HCT116 (cell line): ENCODE data around the gene STIM1. TPM values are rescaled to one million over a fixed set of nuclear protein-coding genes. Genes with fewer than 3 reads are reported as not detected.

Source experiments
- ATAC-seq: fragments of 200-7000 bp; cut with Tn5 transposase; 2 replicates; pipeline ENCODE4 v1.9.1; 2020; ENCODE audit warnings: mild to moderate bottlenecking, moderate library complexity
- BruUV-seq: library from RNA; stranded (reverse); fragments of 400-500 nt; replicated peaks from 2 replicates; lab custom pipeline; 2021; lab: Mats Ljungman, UMichigan
- CTCF ChIA-PET: fragments of 300-600 bp; sonication (Branson Sonifier 250); formaldehyde crosslinking; loops from one replicate; lab custom pipeline; 2021; ENCODE audit warnings: antibody characterized with exemption; lab: Charles Lee
- POLR2A ChIA-PET: fragments of 300-600, 350-600 bp; sonication (Branson Sonifier 250); formaldehyde crosslinking; loops from one replicate; lab custom pipeline; 2021; ENCODE audit warnings: antibody characterized with exemption; lab: Charles Lee
- RAD21 ChIA-PET, 2 experiments: fragments of 300-600 bp; sonication (Branson Sonifier 250); formaldehyde crosslinking; loops; one replicate each; lab custom pipeline; 2023; ENCODE audit warnings: low total read pairs in 2 of 2; ENCODE audit not compliant: uncharacterized antibody in 2 of 2, unreplicated experiment in 2 of 2, low non-redundant PET in 1 of 2; lab: Charles Lee
- DNase-seq: peaks from one replicate; pipeline ENCODE4 v3.0.0-alpha.2; 2010; ENCODE audit warnings: low read depth, low spot score
- H2AFZ ChIP-seq: fragments of 200-600 bp; shearing (Covaris generic), sonication (generic); 2 replicates; pipeline ENCODE4 v1.6.1; 2017; ENCODE audit warnings: low read depth, mixed run types, mixed read lengths, antibody characterized with exemption, low read length; ENCODE audit not compliant: poor library complexity, severe bottlenecking
- H3K27ac ChIP-seq: 2 replicates; pipeline ENCODE4 v1.5.1; 2012; ENCODE audit warnings: low read depth, low read length
- H3K27me3 ChIP-seq: fragments of 200-600 bp; sonication (generic); 2 replicates; pipeline ENCODE4 v1.6.1; 2016; ENCODE audit warnings: mixed run types, low read length, mixed read lengths; ENCODE audit not compliant: insufficient read depth
- H3K36me3 ChIP-seq, 2 experiments: fragments of 200-500 bp in 1 of 2; fragments of 200-600 bp in 1 of 2; sonication (Bioruptor generic) in 1 of 2; sonication (generic) in 1 of 2; 2 replicates each; pipeline versions ENCODE4 v1.5.1 to v1.6.1; 2014 to 2016; ENCODE audit warnings: low read length in 2 of 2, inconsistent platforms in 1 of 2, mixed read lengths in 1 of 2, mixed run types in 1 of 2; ENCODE audit not compliant: insufficient read depth in 2 of 2, control insufficient read depth in 1 of 2
- H3K4me1 ChIP-seq, 2 experiments: fragments of 200-600 bp in 1 of 2; sonication (generic) in 1 of 2; 2 replicates each; pipeline versions ENCODE4 v1.5.1 to v1.6.1; 2012 to 2017; ENCODE audit warnings: low read length in 2 of 2, inconsistent platforms in 1 of 2, mild to moderate bottlenecking in 1 of 2, mixed read lengths in 1 of 2, mixed run types in 1 of 2, moderate library complexity in 1 of 2; ENCODE audit not compliant: insufficient read depth in 2 of 2, control insufficient read depth in 1 of 2
- H3K4me2 ChIP-seq: fragments of 200-600 bp; sonication (generic); 2 replicates; pipeline ENCODE4 v1.6.1; 2017; ENCODE audit warnings: mixed run types, low read length, mixed read lengths
- H3K4me3 ChIP-seq, 2 experiments: fragments of 200-600 bp in 1 of 2; sonication (generic) in 1 of 2; replicated peaks in 1 of 2; 2 replicates each; pipeline ENCODE4 v1.5.1; 2011 to 2016; ENCODE audit warnings: low read length in 2 of 2, control low read depth in 1 of 2, low read depth in 1 of 2, mild to moderate bottlenecking in 1 of 2, mixed read lengths in 1 of 2, mixed run types in 1 of 2
- H3K79me2 ChIP-seq: fragments of 200-600 bp; sonication (generic); 2 replicates; pipeline ENCODE4 v1.6.1; 2017; ENCODE audit warnings: mild to moderate bottlenecking, mixed run types, low read length, moderate library complexity, mixed read lengths; ENCODE audit not compliant: insufficient read depth
- H3K9ac ChIP-seq: fragments of 200-600 bp; sonication (generic); 2 replicates; pipeline ENCODE4 v1.6.1; 2016; ENCODE audit warnings: low read length, mixed read lengths
- H3K9me2 ChIP-seq: fragments of 200-600 bp; sonication (generic), shearing (Covaris generic); 2 replicates; pipeline ENCODE4 v1.6.1; 2017; ENCODE audit warnings: mixed run types, mild to moderate bottlenecking, moderate library complexity; ENCODE audit not compliant: insufficient read depth
- H3K9me3 ChIP-seq, 2 experiments: fragments of 200-500 bp in 1 of 2; fragments of 200-600 bp in 1 of 2; sonication (Bioruptor generic) in 1 of 2; sonication (generic) in 1 of 2; 2 replicates each; pipeline ENCODE4 v1.6.1; 2014 to 2017; ENCODE audit warnings: low read length in 2 of 2, mixed read lengths in 2 of 2, inconsistent platforms in 1 of 2, low read depth in 1 of 2, mild to moderate bottlenecking in 1 of 2, mixed run types in 1 of 2, moderate library complexity in 1 of 2; ENCODE audit not compliant: control insufficient read depth in 1 of 2, insufficient read depth in 1 of 2
- H4K20me1 ChIP-seq: fragments of 200-600 bp; sonication (generic), shearing (Covaris generic); 2 replicates; pipeline ENCODE4 v1.6.1; 2017; ENCODE audit warnings: mixed run types, mild to moderate bottlenecking, moderate library complexity; ENCODE audit not compliant: insufficient read depth
- EZH2 ChIP-seq: fragments of 200-600 bp; sonication (generic); IDR thresholded peaks from 2 replicates; pipeline ENCODE4 v1.6.1; 2017; ENCODE audit warnings: antibody characterized with exemption, mixed run types
- POLR2A ChIP-seq: IDR thresholded peaks from 2 replicates; pipeline ENCODE4 v1.7.0; 2011; ENCODE audit warnings: borderline replicate concordance; ENCODE audit not compliant: insufficient read depth, insufficient read length; ENCODE audit errors: extremely low read depth
- RAD21 ChIP-seq: IDR thresholded peaks from 2 replicates; pipeline ENCODE4 v1.6.1; 2012; ENCODE audit warnings: low read depth, mild to moderate bottlenecking
- SIN3A ChIP-seq: IDR thresholded peaks from 2 replicates; pipeline ENCODE4 v1.6.1; 2012; ENCODE audit warnings: low read depth
- intact Hi-C: fragments of 100-400 bp; cut with micrococcal nuclease; formaldehyde crosslinking; loops from 2 replicates; pipeline ENCODE4 v1.10.0; 2022
- total RNA-seq: library from RNA; stranded (reverse); gene quantifications from one replicate; pipeline ENCODE4 v1.2.1, GENCODE V29; 2021; ENCODE audit not compliant: unreplicated experiment
- TF ChIP-seq, protein P1 (sequence below): IDR thresholded peaks from 2 replicates; pipeline ENCODE4 v1.6.1; 2012
- TF ChIP-seq, protein P2 (sequence below): IDR thresholded peaks from 2 replicates; pipeline ENCODE4 v1.6.1; 2012; ENCODE audit warnings: low read depth
- TF ChIP-seq, protein P3 (sequence below), 3 experiments: fragments of 200-600 bp in 1 of 3; sonication (generic) in 1 of 3; IDR thresholded peaks in 2 of 3; conservative IDR thresholded peaks in 1 of 3; 2 replicates each; pipeline ENCODE4 v1.5.1; 2012 to 2017; ENCODE audit warnings: low read depth in 2 of 3, low read length in 2 of 3, antibody characterized with exemption in 1 of 3, borderline replicate concordance in 1 of 3, control low read depth in 1 of 3, mild to moderate bottlenecking in 1 of 3, mixed read lengths in 1 of 3, mixed run types in 1 of 3, moderate library complexity in 1 of 3; ENCODE audit not compliant: insufficient read depth in 1 of 3

The STIM1 gene
- total RNA-seq, 1 experiment from 2014 or later: 22.3 TPM

DNA sequence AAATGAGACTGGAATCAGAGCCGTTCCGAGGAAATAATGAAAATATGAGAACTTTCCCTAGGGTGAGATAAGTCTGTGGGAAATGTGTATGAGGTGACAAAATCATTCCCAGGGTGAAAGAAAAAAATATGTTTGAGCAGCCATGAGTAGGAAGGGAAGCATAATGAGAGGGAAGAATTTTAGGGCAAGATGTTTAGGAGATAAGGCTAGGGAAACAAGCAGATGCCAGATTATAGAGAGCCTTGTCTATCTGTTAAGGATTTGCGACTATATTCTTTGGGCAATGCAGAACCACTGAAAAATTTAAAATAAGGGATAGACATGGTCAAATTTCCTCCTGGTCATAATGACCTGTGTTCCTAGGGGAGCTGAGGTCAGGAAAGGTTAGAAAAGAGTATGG lies 54.4 kb downstream of the STIM1 start (continued):
- TF ChIP-seq POLR2A: no peak

DNA sequence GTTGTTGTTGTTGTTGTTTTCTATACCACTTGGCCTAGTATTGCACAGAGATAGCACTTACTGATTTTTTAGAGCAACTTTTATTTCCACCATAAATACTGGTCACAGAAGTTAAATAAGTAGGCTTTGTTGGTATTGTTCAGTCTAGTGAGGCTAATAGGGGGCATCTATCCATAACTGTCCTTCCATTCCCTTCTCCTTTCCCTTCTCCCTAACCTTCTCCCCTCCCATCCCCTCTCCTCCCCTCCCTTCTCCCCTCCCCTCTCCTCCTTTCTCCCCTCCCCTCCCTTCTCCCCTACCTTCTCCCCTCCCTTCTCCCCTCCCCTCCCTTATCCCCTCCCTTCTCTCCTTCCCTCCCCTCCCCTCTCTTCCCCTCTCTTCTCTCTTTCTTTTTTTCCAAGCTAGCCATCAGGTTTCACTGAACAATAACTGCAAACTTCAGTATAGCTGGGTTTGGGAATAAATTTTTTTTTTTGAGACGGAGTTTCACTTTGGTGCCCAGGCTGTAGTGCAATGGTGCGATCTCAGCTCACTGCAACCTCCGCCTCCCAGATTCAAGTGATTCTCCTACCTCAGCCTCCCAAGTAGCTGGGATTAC lies 56.5 kb downstream of the STIM1 start:
- no peaks in the 10 kb centered on the region for H3K36me3 ChIP-seq
- H2AFZ ChIP-seq: no peak overlapping the region
- no peak for TF ChIP-seq SIN3A
- no peak for TF ChIP-seq EZH2
- TF ChIP-seq, protein P1, sequence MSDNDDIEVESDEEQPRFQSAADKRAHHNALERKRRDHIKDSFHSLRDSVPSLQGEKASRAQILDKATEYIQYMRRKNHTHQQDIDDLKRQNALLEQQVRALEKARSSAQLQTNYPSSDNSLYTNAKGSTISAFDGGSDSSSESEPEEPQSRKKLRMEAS: no peak
- TF ChIP-seq, protein P2, sequence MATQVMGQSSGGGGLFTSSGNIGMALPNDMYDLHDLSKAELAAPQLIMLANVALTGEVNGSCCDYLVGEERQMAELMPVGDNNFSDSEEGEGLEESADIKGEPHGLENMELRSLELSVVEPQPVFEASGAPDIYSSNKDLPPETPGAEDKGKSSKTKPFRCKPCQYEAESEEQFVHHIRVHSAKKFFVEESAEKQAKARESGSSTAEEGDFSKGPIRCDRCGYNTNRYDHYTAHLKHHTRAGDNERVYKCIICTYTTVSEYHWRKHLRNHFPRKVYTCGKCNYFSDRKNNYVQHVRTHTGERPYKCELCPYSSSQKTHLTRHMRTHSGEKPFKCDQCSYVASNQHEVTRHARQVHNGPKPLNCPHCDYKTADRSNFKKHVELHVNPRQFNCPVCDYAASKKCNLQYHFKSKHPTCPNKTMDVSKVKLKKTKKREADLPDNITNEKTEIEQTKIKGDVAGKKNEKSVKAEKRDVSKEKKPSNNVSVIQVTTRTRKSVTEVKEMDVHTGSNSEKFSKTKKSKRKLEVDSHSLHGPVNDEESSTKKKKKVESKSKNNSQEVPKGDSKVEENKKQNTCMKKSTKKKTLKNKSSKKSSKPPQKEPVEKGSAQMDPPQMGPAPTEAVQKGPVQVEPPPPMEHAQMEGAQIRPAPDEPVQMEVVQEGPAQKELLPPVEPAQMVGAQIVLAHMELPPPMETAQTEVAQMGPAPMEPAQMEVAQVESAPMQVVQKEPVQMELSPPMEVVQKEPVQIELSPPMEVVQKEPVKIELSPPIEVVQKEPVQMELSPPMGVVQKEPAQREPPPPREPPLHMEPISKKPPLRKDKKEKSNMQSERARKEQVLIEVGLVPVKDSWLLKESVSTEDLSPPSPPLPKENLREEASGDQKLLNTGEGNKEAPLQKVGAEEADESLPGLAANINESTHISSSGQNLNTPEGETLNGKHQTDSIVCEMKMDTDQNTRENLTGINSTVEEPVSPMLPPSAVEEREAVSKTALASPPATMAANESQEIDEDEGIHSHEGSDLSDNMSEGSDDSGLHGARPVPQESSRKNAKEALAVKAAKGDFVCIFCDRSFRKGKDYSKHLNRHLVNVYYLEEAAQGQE: no peak
- TF ChIP-seq, protein P3, sequence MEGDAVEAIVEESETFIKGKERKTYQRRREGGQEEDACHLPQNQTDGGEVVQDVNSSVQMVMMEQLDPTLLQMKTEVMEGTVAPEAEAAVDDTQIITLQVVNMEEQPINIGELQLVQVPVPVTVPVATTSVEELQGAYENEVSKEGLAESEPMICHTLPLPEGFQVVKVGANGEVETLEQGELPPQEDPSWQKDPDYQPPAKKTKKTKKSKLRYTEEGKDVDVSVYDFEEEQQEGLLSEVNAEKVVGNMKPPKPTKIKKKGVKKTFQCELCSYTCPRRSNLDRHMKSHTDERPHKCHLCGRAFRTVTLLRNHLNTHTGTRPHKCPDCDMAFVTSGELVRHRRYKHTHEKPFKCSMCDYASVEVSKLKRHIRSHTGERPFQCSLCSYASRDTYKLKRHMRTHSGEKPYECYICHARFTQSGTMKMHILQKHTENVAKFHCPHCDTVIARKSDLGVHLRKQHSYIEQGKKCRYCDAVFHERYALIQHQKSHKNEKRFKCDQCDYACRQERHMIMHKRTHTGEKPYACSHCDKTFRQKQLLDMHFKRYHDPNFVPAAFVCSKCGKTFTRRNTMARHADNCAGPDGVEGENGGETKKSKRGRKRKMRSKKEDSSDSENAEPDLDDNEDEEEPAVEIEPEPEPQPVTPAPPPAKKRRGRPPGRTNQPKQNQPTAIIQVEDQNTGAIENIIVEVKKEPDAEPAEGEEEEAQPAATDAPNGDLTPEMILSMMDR (IDR thresholded peaks at IDR 0.05 in 2 of 3, conservative IDR thresholded peaks at IDR 0.05 in 1 of 3; ENCODE audit: borderline replicate concordance in 1 of 3, insufficient read depth in 1 of 3, low read depth in 2 of 3, low read length in 2 of 3): no peak
- TF ChIP-seq RAD21: no peak
- TF ChIP-seq, all 23 proteins: peak for 0
- Histone ChIP-seq H3K9me3 (no peaks in the 10 kb centered on the region), H3K4me1 (peaks cover 0 to 3% of the 10 kb centered on the region in 2 experiments; a peak in 1 of 4 replicates), H4K20me1 (no peaks in the 10 kb centered on the region), H3K79me2 (no peaks in the 10 kb centered on the region), H3K9me2 (no peaks in the 10 kb centered on the region), H3K27me3 (no peaks in the 10 kb centered on the region), H3K27ac (no peak overlapping the region), H3K4me2 (no peak overlapping the region), H3K9ac (no peak overlapping the region), H3K4me3 (no peak overlapping the region)
- CTCF ChIA-PET: no interaction called here
- POLR2A ChIA-PET: no interaction called here
- intact Hi-C loops: no loop called here
- RAD21 ChIA-PET: no interaction called here
- BruUV-seq: no TSS peak
- ATAC-seq (no peak), DNase-seq (no peak)
